HTR-8/SVneo (cell line): ENCODE measurements around the gene CGB7.
"Not testable (repeated sequence)": the region's sequence is repeated elsewhere in the genome, so short reads cannot be mapped to it uniquely, and the experiment has no call there.

ENCODE experiments used
- DNase-seq: peaks from one replicate; pipeline ENCODE4 v3.0.0; 2011; ENCODE audit warnings: low spot score, mixed read lengths; ENCODE audit not compliant: insufficient read length
- FAIRE-seq: peaks from 2 replicates; lab custom pipeline; 2011; peaks lifted over from hg19 to GRCh38; lab: Jason Lieb, UNC

Gene CGB7

DNA sequence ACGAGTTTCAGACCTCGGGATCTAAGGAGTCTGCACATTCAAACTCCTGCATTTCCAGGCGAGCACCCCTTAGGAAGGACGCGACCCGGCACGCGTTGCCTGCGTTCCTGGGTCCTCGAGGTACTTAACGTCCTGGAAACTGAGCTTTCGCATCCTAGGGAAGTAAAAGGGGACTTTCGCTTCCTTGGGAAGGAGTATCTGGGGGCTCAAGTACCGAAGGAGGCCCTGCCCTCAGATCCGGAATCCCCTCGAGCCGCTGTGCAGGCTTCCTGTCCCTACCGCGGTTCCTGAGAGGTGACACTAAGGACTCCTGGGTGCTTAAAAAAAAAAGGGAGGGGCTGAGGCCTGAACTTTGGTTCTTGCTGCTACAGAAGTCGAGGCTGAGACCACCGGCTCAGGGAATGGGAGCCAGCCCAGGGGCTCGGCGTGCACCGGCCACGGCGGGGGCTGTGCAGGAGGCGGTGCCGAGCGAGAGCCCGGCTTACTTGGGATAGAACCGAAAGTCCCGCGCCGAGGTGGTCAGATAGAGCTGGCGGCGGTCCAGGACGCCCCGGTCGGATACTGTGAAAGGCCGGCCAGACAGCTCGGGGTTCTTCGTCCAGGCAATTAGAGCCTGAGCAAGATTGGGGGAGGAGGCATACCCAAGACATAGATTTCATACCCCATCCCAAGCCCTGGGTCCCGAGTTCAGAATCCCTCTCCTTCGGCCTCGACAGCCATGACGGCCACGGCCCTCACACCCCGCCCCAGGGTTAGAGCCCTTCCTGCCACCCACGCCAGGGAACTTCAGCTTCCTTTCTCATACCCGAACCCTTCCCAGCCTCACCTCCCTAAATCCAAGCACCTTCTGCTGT is 38.9 kb downstream of the CGB7 start:
- FAIRE-seq, DNase-seq: not testable (repeated sequence)

DNA sequence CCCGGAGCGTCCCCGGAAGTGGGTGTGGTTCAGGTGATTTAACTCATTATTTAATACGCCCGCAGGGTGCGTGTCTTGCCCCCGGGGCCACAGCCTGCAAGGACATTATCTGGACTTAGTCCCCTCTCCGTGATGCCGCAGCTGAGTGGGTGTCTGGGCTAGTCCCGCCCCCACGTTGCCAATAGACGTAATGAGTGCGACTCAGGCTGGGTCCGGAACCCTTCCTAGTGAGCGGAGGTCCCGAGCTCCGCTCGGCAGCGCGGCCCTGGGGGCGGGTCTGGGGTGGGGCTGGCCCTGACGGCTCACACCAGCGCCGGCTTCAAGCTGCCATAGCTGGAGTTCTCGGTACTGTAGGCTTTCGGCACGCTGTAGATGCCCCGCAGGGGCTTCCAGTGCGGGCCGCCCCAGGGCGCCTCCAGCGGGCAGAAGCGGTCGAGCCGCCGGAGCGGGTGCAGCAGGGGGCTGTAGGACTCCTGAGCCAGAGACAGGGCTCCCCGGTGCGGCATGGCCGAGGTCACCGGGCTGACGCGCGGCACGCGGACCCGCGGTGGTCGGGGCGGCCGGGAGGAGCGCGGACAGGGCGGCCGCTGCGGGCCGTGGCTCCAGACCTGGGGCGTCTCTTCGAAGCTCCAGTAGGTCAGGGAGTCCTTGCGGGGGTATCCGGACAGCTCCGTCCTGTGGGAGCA is 39.7 kb downstream of the CGB7 start:
- DNase-seq: no peak
- no peak for FAIRE-seq

DNA sequence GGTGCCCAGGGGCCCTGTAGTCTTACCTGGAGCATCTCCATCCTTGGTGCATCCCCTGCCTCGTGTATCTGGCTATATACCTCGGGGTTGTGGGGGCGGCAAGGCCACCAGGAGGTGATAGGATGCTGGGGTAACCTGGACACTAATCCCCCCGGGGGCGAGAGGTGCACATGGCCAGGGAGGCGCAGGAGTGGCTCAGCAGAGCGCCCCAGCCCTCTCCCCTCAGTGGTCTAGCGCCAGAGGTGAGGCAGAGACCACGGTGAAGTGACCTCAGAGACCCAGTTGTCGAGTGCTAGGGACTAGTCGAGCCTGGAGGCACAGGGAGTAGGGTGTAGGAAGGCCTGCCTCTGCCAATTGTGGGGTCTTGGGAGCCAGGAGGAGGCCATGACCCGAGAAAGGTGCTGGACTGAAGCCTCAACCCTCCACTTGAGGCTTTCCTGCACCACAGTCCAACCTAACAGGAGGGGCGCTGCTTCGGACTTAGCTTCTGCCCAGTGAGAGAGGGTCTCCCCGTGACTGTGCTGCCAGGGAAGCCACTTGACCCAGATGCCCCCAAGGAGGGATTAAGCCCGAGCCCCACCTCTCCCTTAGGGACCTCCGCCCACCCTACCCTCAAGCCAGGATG is 40.4 kb downstream of the CGB7 start, which contains the start of gene LHB:
Gene LHB, minus strand, starts transcription at position 51 of the 625 bp plus-strand sequence. Its CDS starts 10 bp downstream, at position 41.
- no peak for DNase-seq
- FAIRE-seq: no peak

DNA sequence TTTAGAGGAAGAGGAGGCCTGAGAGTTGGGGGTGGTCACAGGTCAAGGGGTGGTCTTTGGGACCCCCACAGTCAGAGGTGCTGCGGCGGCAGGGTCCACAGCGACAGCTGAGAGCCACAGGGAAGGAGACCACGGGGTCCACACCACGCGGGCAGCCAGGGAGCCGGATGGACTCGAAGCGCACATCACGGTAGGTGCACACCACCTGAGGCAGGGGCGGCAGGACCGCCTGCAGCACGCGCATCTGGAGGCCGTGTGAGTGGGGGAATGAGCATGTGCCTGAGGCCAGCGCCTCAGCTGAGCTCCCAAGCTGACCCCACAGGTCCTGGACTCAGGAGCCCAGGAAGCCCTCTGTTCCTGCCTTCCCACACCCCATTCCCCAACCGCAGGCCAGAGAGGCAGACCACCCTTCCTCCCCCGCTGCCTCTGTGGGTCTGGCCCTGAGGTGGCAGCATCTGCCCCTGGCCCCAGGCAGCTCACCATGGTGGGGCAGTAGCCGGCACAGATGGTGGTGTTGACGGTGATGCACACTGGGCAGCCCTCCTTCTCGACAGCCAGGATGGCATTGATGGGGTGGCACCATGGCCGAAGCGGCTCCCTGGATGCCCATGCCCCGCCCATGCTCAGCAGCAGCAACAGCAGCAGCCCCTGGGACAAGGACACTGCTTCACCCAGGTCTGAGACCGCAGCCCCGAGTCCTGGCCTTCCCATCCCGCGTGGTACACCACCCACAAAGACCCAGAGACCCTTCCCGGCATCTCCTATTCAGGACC is 41.3 kb downstream of the CGB7 start:
- no peak for FAIRE-seq

DNA sequence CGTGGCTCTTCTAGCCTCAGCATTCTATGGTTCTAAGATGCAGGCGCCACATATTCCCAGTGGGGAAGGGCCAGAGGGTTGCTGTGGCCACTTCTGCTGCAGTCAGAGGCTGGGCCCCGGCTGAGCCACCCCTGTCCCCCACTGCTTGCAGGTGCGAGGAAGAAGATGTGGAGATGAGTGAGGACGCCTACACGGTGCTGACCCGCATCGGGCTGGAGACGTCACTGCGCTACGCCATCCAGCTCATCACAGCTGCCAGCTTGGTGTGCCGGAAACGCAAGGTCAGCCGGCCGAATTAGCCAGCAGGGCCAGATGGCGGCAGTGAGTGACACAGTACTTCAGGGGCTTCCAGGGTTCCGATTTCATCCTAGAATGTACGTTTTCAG is 42.7 kb downstream of the CGB7 start:
- DNase-seq (no peak), FAIRE-seq (no peak)

More for the DNA sequence above, 41.3 kb downstream of the CGB7 start:
- DNase-seq: no peak

DNA sequence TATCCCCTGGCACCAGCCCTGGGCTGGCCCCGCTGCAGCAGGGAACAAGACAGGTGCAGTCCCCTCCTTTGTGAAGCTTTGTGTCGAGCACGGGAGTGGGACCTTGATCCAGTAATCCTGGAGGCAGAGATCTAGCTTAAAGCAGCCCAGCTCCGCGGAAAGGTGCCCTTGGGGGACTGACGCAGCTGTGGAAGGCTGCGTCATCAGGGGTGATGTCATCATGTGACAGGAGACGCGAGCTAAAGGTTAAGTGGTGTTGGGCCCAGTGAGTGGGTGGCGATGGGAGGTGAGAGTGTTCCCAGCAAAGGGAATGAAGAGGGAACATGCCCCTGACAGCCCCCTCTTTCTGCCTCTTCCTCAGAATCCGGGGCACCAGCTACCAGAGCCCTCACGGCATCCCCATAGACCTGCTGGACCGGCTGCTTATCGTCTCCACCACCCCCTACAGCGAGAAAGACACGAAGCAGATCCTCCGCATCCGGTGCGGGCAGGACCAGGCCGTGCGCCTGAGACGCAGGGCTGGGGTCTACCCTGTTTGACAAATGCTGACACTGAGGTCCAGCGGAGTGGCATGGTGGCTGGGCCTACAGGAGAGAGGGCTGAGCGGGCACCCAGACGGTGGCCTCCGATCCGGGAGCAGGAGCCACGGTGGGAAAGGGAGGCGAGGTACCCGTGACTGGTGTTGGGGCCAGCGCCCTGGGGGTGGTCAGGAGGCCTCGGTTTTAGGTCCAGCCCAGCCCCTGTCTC is 43.3 kb downstream of the CGB7 start:
- FAIRE-seq (no peak), DNase-seq (no peak)

DNA sequence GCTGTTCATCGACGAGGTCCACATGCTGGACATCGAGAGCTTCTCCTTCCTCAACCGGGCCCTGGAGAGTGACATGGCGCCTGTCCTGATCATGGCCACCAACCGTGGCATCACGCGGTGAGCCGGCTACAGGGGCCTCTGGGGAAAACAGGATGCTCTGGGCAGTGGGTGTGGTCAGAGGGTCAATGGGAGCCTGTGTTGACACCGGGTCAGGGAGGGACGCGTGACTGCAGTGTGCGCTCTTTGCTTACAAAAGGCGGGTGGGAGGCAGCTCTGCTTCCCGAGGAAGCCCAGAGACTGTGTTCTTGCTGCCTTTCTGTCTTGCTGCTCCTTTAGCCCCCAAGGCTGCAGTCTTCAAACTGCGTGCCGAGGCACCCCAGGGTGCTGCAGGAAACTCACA is 46.4 kb downstream of the CGB7 start:
- FAIRE-seq: no peak
- DNase-seq: no peak

DNA sequence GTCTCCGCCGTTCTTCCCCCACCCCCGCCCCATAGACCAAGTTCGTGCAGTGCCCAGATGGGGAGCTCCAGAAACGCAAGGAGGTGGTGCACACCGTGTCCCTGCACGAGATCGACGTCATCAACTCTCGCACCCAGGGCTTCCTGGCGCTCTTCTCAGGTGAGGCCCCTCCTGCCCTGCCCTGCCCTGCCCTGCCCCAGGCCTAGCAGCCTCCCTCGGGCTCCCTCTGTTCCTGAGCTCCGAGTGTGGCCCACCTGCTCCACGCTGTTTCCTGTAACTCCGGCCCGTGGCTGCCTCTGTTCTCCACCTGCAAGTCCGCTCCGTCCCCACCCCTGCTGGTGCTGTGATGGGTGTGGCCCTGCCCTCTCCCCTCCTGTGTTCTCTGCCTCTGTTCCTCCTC is 47.1 kb downstream of the CGB7 start:
- DNase-seq (no peak), FAIRE-seq (no peak)

DNA sequence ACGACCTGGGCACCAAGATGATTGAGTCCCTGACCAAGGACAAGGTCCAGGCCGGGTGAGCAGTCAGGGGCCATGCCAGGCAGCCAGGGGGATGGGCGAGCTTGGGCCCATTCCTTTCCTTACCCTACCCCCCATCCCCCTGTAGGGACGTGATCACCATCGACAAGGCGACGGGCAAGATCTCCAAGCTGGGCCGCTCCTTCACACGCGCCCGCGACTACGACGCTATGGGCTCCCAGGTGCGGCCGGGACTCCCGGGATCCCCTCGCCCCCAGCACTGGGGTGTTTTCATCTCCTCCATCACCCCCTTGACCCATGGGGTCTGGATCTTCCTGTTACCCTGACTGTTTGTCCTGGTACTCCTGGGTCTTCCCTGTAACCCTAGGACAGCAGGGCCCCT is 47.7 kb downstream of the CGB7 start:
- DNase-seq (no peak), FAIRE-seq (no peak)

DNA sequence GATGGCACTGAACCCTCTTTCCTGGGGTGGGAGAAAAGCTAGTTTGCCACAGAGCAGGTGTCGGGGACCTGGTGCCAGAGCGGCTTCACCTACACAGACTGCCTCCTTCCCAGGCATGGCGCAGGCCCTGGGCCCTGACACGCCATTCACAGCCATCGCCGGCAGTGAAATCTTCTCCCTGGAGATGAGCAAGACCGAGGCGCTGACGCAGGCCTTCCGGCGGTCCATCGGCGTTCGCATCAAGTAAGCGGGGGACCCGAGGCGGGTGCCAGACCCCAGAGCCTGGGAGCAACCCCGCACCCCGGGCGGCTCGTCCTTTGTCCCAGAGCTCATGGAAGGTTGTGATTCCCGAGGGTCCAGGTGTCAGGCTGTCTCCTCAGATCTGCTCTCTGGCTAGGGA is 50.6 kb downstream of the CGB7 start:
- FAIRE-seq: no peak
- DNase-seq: no peak

DNA sequence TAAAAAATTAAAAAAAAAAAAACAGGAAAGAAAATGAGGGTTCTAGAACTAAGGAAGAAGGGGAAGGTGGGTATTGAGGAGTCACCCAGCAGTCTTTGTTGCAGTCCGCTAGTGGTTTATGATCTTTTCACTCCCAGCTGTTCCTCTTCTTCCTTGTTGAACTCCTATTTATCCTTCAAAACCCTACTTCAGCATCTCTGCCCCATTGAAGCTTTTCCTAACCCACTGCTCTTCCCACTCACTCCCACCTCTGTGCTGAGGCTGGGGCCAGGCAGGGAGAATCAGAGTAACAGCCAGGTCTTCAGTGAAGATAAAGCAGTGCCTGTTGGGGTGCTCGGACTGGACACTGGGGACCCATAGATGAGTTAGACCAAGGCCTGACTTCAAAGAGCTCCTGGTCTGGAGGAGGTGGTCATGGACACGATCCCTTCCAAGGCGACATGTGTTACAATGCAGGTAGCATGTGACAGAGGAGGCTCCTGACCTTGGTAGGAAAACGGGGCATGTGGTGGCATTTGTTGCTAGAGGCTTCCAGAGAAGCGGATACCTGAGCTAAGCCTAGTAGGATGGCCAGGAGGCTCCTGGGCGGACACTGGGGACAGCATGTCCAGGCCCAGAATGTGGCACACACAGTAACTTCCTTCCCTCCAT is 52.5 kb downstream of the CGB7 start:
- DNase-seq: no peak
- FAIRE-seq: no peak
